Right kidney (tissue), 1 donor: ENCODE measurements around the gene LRRK1.
"Not testable (repeated sequence)": the region's sequence is repeated elsewhere in the genome, so short reads cannot be mapped to it uniquely, and the experiment has no call there.

Experiments used
- DNase-seq: peaks from one replicate; pipeline ENCODE4 v3.0.0-alpha.2; 2016

LRRK1 gene

GRCh38 chr15:101093958-101094357 lies 174.8 kb downstream of the LRRK1 start:
- DNase-seq, result no peak

GRCh38 chr15:101095796-101096406 lies 176.7 kb downstream of the LRRK1 start:
- not testable (repeated sequence) for DNase-seq

DNA sequence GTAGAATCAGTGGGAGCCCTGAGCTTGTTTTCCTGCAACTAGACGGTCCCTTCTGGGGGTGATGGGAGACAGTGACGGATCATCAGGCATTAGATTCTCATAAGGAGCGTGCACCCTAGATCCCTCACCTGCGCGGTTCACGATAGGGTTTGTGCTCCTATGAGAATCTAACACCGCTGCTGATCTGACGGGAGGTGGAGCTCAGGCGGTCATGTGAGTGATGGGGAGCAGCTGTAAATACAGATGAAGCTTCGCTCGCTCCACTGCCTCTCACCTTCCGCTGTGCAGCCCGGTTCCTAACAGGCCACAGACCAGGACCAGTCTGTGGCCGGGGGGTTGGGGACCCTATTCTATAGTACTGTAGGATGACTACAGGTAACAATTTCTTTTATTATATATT lies 178.0 kb downstream of the LRRK1 start:
- DNase-seq, result no peak

DNA sequence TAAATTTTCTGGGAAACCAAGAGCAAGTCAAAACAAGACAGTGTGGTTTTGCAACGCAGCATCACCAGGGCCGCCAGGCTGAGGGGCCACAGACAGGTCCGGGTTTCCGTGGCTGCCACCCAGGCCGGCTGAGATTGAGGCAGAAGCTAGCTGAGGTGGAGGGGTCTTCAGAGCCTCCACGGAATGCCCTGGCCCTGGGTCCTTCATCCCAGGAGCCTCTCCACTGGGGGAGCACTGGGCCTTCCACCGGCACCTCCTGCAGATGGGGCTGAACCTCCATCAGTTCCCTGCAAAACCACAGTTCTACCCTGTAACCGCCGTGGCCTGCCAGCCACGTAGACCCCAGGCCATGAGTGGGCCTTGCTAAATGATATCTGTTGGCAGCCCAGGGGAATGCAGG lies 180.0 kb downstream of the LRRK1 start:
- no peak for DNase-seq

- DNase-seq, result no peak
These were observed 181.0 kb downstream of the LRRK1 start for GRCh38 chr15:101100118-101100517.

DNA sequence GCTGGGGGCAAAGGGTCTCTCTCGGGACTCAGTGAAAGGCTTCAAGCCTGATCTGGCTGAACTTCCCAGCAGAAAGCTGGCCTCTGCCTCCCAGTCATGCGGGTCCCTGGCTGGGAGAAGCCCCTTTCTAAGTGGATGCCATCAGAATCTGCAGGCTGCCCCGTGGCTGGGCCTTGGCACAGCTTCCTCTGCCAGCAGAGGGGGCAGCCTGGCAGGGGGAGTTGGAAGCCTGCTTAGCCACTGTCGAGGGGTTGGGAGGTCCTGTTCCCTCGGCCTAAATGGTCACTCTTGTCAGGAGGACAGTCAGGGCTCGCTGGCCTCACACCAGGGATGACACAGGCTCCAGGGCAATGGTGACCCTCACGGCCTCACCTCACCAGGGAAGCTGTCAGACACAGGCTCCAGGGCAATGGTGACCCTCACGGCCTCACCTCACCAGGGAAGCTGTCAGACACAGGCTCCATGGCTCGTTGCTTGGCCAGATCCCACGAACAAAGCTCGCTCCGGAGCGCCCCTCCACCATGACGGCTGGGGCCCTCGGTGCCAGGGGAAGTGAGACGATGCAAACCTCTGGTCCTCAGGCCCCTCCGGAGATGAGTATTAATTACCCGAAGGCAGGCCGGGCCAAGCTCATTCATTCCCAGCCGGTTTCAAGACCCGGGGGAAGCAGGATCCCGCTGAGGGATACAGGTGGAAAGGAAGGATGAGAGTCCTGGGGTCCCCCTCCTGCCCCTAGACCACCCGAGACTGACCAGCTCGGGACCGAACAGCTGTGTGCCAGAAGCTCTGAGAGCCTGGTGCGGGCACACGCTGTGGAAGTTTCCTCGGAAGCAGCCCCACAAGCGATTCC lies 181.7 kb downstream of the LRRK1 start:
- DNase-seq, result no peak

DNA sequence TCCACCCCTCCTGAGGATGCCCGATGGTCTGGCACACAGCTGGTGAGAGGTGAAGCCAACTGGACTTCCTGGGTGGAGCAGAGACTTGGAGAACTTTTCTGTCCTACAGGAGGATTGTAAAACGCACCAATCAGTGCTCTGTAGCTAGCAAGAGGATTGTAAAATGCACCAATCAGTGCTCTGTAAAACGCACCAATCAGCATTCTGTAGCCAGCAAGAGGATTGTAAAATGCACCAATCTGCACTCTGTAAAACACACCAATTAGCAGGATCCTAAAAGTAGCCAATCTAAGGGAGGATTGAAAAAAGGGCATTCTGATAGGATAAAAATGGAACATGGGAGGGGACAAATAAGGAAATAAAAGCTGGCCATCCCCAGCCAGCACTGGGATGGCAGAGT lies 182.5 kb downstream of the LRRK1 start:
- DNase-seq, result no peak

GRCh38 chr15:101102746-101103145 lies 183.6 kb downstream of the LRRK1 start:
- DNase-seq, result no peak

DNA sequence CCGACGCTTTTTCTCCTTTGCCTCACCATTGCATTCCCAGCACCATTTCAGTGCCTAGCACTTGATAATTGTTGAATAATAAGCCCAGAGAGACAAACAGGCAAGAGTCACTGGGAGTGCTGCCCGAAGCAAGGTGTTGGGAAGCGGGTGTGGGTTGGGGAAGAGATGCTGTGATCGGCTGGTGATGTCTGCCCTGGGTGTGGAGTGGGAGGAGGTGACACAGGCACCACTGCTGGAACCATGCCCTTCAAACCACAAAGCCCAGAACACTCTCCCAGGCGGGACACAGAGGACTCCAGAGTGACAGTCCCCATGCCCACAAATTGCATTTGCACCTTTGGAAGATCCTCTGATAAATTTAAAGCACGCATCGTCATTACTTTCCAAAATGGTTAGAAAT lies 184.4 kb downstream of the LRRK1 start:
- DNase-seq, result no peak

DNA sequence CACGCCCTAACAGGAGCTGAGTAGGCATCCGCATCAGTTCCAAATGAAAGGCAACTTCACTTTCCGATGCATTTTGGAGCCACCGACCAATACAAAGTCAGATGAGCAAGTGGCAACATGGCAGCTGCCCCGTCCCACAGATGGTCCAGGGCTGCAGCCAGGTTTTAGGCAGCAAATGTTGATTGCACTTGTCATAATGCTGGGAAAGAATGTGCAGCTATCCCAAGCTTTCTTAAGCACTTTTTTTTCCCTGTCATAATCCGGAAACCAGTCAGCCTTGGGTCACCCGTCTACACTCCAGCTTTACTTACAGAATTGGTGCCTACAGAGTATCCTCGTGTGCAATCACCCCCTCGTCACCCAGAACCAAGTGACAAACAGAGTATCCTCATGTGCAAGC lies 185.0 kb downstream of the LRRK1 start:
- no peak for DNase-seq

DNA sequence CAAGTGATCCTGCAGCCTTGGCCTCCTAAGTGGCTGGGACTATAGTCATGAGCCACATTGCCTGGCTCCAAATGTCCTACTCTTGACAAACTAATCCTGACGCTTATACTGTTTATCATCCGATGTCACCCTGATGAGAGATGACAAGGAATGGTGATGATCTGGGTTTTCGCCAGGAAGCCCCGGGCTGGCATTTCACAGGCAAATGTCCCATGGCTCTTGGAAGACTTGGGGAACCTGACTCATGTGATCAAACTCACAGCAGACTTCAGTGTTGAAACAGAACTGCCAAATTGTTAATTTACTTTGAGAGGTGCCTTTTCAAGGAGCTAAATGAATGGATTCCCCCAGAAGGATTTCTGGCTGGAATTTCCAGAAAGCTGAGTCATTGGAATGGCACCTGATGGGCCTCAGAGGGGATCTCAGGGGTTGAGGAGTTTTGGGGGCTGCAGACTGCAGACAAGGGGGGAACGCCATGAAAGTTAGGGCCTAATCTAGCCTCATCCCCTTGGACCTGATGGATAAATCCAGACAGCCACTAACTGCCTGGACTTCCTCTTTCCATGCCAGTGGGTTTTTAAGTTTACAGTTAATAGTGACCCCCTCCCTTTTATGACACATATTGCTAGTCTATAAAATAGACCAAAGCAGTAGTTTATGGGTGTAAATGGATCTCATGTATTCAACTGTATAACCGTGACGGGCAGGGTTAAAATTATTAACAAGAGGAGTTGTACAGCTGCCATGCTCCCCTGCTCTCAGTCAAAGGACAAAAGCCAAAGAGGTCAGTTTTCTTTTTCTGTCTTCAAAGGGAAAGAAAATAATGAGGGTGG lies 186.1 kb downstream of the LRRK1 start:
- DNase-seq, result no peak

DNA sequence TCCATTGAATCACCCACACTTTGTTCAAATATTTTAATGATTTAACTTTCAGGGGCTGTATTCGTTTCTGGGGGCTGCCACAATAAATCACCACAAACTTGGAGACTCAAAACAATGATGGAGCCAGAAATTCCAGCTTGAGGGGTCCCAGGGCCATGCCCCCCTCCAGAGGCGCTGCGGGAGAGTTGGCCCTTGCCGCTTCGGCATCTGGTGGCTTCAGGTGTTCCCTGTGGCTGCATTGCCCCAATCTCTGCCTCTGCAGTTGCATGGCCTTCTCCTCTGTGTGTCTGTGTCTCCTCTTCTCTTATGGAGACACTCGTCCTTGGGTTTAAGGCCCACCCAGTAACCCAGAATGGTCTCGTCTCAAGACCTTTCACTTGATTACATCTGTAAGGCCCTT lies 187.9 kb downstream of the LRRK1 start:
- no peak for DNase-seq

- no peak for DNase-seq
These were observed 188.7 kb downstream of the LRRK1 start for GRCh38 chr15:101107625-101108460.

DNA sequence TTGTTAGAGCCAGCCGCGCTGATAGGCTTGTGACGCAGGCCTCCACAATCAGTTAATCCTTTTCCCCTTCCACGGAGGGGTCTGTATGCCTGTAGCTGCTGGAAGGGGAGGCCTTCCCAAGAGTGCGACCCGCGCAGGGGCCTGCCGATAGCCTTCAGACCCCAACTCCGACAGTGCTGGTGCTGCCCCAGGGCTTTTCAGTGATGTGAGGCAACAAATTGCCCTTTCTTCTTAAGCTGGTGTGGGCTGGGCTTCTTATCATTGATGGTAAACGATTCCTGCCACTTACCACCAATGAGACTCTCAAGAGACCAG lies 189.3 kb downstream of the LRRK1 start:
- DNase-seq, result no peak

DNA sequence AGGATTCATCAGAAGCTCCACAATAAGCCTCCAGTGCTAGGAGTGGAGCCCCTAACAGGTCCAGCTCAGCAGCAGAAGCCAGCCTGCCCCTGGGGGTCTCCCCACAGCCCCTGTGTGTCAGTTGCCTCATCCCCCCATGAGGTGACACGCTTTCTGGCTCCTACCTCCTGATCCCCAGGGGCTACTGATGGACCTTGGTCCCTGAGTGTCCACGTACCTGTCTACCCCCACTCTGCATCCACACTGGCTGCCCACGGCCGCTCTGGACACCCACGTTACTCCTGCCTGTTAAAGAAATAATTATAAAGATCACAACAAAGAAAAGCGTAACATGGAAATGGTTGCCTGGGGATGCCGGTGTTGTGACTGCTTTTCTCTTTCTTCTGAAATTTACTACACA lies 189.6 kb downstream of the LRRK1 start:
- no peak for DNase-seq

DNA sequence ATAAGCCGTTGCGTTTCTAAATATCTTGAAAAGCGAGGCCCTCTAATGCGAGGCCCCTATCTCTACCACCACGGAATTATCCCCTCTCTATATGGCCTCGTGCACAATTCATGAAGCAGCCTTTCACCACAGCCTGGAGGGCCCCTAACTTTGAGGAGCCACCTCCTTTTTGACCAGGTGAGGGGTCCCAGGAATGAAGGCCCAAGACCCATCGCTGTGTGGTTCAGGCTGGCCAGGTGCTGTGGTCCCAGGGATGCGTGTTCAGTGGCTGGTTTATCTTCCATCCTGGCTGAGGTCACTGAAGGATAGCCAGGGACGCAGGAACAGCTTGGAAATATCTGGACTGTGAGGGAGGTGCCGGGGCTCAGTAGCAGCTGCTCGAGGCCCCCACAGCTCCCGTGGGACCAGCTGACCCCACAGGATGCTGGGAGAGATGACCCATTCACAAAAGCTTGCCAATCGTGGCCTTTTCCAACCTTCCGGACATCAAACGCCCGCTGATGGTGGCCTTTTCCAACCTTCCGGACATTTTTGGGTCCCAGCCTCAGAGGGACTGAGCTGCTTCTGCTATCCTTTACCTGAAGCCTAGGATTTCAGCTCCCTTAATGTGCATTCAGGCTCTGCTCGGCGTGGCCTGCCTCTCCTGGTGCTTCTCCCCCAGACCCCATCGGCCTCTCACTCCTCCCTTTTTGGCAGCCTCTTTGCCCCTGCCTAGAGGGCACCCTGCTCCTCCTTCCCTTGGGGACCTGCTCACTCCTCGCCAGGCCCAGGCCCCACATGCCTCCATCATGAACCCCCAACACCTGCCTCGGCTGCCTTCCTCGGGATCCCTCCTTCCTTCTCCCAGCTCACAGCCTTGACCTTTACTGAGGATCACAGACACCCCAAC lies 191.8 kb downstream of the LRRK1 start:
- DNase-seq, result no peak

DNA sequence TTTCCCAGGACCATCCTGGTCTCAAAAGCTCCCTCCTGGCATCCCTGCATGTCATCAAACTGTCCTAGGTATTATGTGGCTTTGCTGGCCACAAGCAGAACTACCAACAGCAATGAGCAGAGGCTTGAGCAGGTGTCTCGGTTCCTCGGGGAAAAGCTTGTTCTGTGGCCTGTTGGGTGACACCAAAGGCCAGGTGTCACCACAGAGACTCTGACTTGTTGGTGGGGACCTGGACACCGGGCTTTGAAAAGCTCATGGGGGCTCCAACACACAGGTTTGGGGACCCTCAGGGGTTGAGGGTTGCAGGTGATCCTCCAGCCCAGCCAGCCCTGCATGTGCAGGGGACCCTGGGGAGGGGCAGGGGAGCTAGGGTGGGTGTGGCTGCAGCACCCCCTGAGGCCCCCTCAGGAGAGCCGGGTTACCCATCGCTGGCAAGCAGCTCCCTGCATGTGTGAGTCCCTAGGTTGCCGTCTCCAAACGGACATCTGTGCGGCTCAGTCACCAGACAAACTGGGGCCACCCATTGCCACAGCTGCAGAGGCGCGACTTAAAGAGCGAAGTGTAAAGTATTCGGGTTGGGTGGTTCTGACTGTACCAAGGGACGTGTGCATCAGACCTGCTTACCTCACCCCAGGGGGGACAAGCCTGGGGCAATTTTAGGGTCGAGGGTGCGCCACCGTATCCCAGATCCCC lies 192.6 kb downstream of the LRRK1 start:
- DNase-seq, result no peak

- no peak for DNase-seq
These were observed 193.4 kb downstream of the LRRK1 start for GRCh38 chr15:101112336-101113113.

- DNase-seq, result no peak
These were observed 194.2 kb downstream of the LRRK1 start for GRCh38 chr15:101113114-101114005.
